ENCODE results near the gene RNASE7.

GRCh38 chr14:21034707-21035106, 7.5 kb upstream of the RNASE7 start, which contains the start of gene RNASE13:
- TF ChIP-seq CTCF (IDR thresholded peaks at IDR 0.05): no peak
- no peak for TF ChIP-seq POLR2A (IDR thresholded peaks at IDR 0.05)

Data from heart left ventricle (tissue), 13 donors.